ENCODE data around the gene SF3A2. TPM values are rescaled to one million over a fixed set of nuclear protein-coding genes. Genes with fewer than 3 reads are reported as not detected.

The SF3A2 gene
- total RNA-seq, 1 donor from 2014 or later, result 71.2 TPM

DNA sequence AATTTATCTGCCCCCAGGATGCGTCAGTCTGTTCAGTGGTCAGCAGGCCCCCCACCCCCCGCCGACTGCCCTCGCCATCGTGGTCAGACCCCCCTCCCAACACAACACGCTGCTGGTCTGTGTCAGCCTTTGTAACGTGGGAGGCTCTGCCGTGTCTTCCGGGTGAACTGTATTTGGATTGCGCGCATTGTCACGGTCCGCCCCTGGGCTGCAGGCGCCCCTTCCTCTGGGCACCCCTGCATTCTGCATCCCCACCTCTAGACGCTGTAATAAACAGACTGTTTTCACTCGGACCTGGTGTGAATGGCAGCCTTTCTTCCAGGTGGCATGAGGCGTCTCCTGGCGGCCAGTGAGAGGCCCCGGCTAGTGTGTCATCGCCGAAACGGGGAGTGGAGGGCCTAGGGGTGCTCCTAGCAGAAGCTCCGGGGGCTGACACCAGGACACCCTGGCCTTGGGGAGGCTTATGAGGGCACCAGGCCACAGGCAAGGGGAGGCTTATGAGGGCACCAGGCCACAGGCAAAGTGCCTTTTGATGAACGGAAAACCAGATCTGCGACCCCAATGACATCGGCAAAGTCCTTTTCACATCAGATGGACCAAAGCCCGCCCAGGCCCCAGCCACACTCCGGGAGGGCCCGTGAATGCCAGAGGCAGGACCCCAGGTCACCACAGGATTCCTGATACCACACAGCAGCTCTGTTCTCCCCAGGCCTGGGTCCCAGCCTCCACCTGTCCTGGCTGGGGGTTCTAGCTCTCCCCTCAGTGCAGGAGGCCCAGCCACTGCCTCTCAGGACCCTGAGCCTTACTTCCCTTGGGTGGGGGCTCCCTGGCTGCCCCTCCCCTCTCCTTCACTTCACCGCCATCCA is 4.1 kb upstream of the SF3A2 start:
- Histone ChIP-seq H3K36me3 (peaks cover 0 to 25% of the 10 kb centered on the region in 2 donors), H3K4me3 (no peak overlapping the region), H3K27ac (no peak overlapping the region), H3K4me1 (peaks cover 29% of the 10 kb centered on the region), H3K9me3 (no peaks in the 10 kb centered on the region), H3K27me3 (no peaks in the 10 kb centered on the region)
- no peak for TF ChIP-seq POLR2AphosphoS5 (IDR thresholded peaks at IDR 0.05; ENCODE audit: insufficient read depth in 1 of 2, low read depth in 1 of 2)
- TF ChIP-seq POLR2A (IDR thresholded peaks at IDR 0.05), result no peak
- TF ChIP-seq, protein P1, sequence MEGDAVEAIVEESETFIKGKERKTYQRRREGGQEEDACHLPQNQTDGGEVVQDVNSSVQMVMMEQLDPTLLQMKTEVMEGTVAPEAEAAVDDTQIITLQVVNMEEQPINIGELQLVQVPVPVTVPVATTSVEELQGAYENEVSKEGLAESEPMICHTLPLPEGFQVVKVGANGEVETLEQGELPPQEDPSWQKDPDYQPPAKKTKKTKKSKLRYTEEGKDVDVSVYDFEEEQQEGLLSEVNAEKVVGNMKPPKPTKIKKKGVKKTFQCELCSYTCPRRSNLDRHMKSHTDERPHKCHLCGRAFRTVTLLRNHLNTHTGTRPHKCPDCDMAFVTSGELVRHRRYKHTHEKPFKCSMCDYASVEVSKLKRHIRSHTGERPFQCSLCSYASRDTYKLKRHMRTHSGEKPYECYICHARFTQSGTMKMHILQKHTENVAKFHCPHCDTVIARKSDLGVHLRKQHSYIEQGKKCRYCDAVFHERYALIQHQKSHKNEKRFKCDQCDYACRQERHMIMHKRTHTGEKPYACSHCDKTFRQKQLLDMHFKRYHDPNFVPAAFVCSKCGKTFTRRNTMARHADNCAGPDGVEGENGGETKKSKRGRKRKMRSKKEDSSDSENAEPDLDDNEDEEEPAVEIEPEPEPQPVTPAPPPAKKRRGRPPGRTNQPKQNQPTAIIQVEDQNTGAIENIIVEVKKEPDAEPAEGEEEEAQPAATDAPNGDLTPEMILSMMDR (IDR thresholded peaks at IDR 0.05), result no peak
- intact Hi-C loops (cut with DNase I), result no loop called here
- DNase-seq (ENCODE audit: extremely low spot score in 2 of 2), result no peak

DNA sequence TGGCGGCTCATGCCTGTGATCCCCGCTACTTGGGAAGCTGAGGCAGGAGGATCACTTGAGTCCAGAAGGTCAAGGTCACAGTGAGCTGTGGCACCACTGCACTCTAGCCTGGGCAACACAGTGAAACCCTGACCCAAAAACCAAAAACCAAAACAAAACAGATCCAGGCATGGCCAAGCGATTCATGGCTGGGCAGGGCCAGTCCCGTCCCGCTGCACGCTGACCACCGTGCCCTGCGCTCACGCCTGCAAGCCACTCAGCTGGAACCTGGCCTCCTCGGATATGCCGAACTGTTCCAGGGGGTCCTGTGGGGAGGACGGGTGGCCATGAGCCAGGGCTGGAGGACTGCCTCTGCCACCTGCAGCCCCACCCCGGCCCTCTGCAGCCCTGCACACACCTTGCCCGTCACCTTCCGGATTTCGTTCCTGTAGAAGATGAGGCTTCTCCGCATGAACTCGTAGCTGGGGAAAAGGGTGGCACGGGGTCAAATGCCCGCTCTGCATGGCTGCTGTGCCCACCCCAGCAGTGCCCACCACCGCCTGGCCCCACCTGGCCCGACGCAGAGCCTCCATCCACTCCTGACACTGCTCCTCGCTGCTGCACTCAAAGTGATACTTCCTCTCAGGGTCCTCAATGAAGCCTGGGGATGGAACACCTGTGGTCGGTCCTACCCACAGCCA is 2.9 kb upstream of the SF3A2 start:
- intact Hi-C loops (cut with DNase I), result no loop called here

DNA sequence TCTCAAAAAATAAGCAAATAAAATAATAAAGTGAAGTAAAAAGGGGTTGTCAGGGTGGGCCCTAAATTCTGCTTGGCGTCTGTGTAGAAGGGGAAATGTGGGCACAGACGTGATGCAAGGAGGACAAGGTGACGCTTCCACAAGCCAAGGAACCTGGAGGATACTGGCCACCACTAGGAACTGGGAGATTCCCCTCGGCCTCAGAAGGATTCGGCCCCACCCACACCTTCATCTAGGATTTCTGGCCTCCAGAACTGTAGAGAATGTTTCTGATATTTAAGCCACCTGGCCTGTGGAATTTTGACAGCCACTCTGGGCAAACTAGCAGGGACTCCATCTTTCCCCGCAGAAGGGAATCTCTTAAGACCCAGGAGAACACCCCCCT is 1.6 kb upstream of the SF3A2 start:
- no peak for TF ChIP-seq POLR2A (IDR thresholded peaks at IDR 0.05)
- TF ChIP-seq, protein P1 (IDR thresholded peaks at IDR 0.05), result no peak
- TF ChIP-seq POLR2AphosphoS5 (IDR thresholded peaks at IDR 0.05; ENCODE audit: insufficient read depth in 1 of 2, low read depth in 1 of 2), result no peak
- Histone ChIP-seq H3K36me3 (peaks cover 0 to 18% of the 10 kb centered on the region in 2 donors), H3K4me1 (peaks cover 53% of the 10 kb centered on the region), H3K27me3 (no peaks in the 10 kb centered on the region), H3K4me3 (peak overlapping the region; percentile 84 to 100), H3K27ac (peak overlapping the region; percentile 97), H3K9me3 (no peaks in the 10 kb centered on the region)
- no peak for DNase-seq (ENCODE audit: extremely low spot score in 2 of 2)
- intact Hi-C loops (cut with DNase I), result loop anchor here (5.0 kb wide), 2 partner anchors 68 to 157 kb away; no protein-coding TSS in a partner anchor

More for the DNA sequence above, 2.9 kb upstream of the SF3A2 start:
- Histone ChIP-seq H3K9me3 (no peaks in the 10 kb centered on the region), H3K36me3 (peaks cover 0 to 19% of the 10 kb centered on the region in 2 donors), H3K4me3 (no peak overlapping the region), H3K4me1 (peaks cover 41% of the 10 kb centered on the region), H3K27me3 (no peaks in the 10 kb centered on the region), H3K27ac (no peak overlapping the region)
- TF ChIP-seq POLR2A (IDR thresholded peaks at IDR 0.05) (no peak), POLR2AphosphoS5 (IDR thresholded peaks at IDR 0.05; ENCODE audit: insufficient read depth in 1 of 2, low read depth in 1 of 2) (no peak)
- TF ChIP-seq, protein P1 (IDR thresholded peaks at IDR 0.05), result no peak
- DNase-seq (ENCODE audit: extremely low spot score in 2 of 2), result no peak

GRCh38 chr19:2235381-2236063 is 1.1 kb upstream of the SF3A2 start:
- no peak for DNase-seq (ENCODE audit: extremely low spot score in 2 of 2)
- peak overlapping the region; percentile 97 for H3K27ac ChIP-seq

More at GRCh38 chr19:2235381-2236063, 1.1 kb upstream of the SF3A2 start:
- Histone ChIP-seq H3K27me3 (no peaks in the 10 kb centered on the region), H3K4me1 (peaks cover 59% of the 10 kb centered on the region), H3K36me3 (peaks cover 0 to 14% of the 10 kb centered on the region in 2 donors), H3K9me3 (no peaks in the 10 kb centered on the region), H3K4me3 (peak overlapping the region; percentile 84 to 100)
- intact Hi-C loops (cut with DNase I), result loop anchor here (1.0 to 5.0 kb wide), 3 partner anchors 35 to 157 kb away; no protein-coding TSS in a partner anchor
- TF ChIP-seq, protein P1 (IDR thresholded peaks at IDR 0.05), result no peak
- no peak for TF ChIP-seq POLR2AphosphoS5 (IDR thresholded peaks at IDR 0.05; ENCODE audit: insufficient read depth in 1 of 2, low read depth in 1 of 2)
- no peak for TF ChIP-seq POLR2A (IDR thresholded peaks at IDR 0.05)

Data from vagina (tissue), 2 donors.